OCI-M2 (cell line): Measurements from ENCODE around the gene ZNF273.
"Not testable (repeated sequence)": the region's sequence is repeated elsewhere in the genome, so short reads cannot be mapped to it uniquely, and the experiment has no call there.

Experiments used
- DNase-seq: peaks from one replicate; lab custom pipeline; 2025; ENCODE audit not compliant: unreplicated experiment; lab: John Stamatoyannopoulos, UW

Gene ZNF273

DNA sequence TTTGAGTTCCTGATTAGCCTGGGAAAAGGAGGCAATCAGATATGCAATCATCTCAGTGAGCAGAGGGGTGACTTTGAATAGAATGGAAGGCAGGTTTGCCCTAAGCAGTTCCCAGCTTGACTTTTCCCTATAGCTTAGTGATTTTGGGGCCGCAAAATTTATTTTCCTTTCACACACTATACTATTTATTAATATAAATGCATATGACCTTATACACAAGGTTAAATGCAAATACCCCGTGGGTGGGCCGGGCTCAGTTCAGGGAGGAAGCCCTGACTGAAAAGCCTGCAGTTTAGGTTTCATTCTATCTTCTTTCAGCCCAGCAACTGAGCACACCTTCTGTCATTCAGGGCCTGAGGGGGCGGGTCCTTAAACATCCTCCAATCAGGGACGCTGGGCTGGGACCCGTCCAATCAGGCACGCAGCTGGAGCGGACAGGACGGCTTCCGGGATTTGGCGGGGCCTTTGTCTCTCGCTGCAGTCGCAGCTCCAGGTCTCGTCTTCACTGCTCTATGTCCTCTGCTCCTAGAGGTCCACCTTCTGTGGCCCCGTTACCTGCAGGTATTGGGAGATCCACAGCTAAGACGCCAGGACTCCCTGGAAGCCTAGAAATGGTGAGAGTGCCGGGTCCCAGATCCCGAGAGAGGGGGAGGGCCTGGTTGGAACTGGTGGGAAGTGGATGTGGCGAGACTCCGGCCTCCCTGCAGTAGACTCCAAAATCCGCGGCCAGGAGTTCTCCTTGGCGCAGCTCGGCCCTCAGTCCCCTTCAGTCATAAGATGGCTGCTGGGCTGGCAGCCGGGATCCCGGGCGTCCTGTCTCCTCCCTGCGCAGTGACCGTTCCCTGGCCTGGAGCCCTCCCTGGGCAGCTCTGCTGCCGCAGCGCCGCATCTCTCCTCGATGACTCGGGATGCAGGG is at the start of gene ZNF273:
TSS of gene ZNF273 (plus strand) at position 468 of the 916 bp plus-strand sequence. CDS start at position 513, 45 bp downstream.
- peak; percentile 54 for DNase-seq

DNA sequence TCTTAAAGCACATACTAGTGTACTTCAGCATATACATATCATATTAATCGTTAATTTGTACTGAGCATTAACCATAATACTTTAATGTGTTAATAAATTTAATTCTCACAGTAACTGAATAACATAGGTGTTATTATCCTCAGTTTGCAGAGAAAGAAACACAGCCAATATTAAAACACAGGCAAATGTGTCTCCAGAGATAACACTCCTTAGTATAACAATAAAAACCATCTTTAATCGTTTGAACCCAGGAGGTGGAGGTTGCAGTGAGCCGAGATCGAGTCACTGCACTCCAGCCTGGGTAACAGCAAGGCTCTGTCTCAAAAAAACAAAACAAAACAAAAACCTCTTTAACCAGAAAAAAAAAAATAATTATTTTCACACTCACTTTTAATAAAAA is 49.4 kb upstream of the ZNF273 start:
- no peak for DNase-seq

DNA sequence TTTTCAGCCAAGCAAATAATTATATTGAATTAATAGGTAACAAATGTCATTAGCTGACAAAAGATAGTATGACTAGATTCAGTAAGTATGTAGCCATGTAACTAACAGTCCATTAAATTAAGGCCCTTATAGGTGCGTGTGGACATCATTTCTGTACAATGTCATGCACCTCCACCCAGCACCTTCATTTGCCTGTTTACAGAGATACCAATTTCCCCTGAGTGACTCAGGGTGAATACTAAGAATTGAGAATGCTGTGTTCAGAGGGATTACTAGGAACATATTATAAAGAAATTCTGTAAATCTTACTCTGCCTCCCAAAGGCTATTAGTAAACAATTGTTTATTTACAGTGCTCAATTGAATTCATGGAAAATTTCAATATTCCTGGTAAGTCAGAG is 48.1 kb upstream of the ZNF273 start:
- no peak for DNase-seq

DNA sequence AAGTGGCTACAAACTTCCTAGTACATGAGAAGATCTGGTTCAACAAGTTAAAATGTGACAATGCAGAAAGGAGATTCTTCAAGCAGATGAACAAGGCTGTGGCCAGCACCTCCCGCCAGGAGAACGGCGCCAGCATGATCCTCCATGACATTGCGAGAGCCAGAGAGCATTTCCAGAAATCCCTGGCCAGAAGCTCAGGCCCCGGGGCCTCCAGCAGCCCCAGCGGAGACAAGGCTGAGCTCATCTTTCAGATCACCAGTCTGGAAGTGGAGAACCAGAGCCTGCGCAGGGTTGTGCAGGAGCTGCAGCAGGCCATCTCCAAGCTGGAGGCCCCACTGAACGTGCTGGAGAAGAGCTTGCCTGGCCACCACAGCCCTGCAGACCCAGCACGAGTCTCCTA is 40.1 kb upstream of the ZNF273 start:
- DNase-seq, result no peak

DNA sequence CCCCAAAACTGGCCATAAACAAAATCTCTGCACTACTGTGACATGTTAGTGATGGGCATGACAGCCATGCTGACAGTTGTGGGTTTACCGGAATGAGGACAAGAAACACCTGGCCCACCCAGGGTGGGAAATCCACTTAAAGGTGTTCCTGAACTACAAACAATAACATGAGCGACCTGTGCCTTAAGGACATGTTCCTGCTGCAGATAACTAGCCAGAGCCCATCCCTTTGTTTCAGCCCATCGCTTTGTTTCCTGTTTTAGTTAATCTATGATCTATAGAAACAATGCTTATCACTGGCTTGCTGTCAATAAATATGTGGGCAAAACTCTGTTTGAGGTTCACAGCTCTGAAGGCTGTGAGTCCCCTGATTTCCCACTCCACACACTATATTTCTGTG is 39.5 kb upstream of the ZNF273 start:
- not testable (repeated sequence) for DNase-seq

DNA sequence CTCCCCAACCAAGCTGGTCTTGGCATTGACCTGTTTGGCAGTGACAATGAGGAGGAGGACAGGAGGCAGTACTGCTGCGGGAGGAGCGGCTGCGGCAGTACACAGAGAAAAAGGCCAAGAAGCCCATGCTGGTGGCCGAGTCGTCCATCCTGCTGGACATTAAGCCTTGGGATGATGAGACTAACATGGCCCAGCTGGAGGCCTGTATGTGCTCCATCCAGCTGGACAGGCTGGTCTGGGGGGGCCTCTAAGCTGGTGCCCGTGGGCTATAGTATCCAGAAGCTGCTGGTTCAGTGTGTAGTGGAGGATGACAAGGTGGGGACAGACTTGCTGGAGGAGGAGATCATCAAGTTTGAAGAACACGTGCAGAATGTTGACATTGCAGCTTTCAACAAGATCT is 39.1 kb upstream of the ZNF273 start:
- DNase-seq, result no peak

DNA sequence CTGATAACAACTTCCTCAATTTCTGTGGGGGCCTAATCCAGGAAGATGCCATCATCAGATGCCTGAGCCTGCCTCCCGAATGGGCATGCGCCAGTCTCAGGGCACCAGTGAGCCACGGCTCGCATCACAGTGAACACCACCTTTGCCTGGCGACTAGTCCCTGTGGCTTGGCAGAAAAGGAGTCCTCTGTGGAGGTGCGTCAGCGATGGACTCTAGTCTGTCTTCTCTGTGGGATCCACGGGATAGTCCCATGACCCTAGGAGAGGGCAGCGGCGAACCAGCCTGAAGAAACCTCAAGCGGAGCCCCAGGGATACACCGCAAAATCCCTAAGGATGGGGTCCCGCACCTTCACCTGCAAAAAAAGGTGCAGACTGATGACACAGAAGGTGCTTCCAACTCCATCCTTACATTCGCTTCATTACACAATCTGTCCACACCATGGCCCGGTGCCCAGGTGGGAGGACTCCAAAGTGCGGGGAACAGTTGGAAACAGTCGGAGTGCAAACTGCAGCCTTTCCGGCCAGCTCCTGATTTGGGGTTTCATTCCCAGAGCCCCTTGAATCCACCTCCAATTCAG is 35.1 kb upstream of the ZNF273 start:
- DNase-seq, result no peak

DNA sequence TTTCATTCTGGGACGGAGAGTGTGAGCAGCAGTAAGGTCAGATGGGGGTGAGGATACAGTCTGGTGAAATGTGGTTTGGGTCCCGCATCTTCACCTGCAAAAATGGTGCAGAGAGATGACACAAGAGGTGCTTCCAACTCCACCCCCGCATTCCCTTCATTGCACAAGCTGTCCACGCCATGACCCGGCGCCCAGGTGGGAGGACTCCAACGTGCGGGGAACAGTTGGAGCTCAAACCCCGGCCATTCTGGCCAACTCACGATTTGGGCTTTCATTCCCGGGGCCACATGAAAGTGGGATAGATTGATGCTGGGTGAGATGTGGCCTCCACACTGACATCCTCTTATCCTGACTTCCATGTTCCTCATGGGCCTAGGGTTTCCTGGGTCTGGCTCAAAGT is 34.6 kb upstream of the ZNF273 start:
- no peak for DNase-seq

DNA sequence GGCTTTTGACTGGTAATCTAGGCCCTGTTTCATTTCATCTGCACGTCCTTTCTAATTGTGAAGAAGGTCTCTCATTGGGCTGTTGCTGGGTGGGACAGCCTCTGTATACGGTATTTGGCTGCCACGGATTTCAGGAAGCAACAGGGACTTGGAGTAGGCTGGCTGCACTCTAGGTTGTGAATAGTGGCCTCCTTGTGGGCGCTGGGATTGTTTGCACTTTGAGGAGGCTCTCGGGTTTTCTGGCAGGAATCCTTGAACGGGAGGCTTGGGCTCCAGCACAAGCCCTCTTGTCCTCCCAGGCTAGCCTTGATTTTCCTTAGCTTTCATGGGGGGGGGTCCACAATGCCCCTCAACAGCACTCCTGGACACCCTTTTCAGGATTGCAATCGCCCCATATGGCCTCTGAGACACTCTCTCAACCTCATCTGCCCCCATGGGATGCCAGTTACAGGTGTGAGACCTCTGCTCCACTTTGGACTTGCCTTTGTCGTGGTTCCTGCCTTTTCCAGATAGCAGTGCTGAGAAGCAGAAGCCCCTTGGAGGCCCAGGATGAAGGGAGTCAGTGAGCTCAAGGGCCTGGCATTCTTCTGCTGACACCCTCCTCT is 33.9 kb upstream of the ZNF273 start:
- no peak for DNase-seq

DNA sequence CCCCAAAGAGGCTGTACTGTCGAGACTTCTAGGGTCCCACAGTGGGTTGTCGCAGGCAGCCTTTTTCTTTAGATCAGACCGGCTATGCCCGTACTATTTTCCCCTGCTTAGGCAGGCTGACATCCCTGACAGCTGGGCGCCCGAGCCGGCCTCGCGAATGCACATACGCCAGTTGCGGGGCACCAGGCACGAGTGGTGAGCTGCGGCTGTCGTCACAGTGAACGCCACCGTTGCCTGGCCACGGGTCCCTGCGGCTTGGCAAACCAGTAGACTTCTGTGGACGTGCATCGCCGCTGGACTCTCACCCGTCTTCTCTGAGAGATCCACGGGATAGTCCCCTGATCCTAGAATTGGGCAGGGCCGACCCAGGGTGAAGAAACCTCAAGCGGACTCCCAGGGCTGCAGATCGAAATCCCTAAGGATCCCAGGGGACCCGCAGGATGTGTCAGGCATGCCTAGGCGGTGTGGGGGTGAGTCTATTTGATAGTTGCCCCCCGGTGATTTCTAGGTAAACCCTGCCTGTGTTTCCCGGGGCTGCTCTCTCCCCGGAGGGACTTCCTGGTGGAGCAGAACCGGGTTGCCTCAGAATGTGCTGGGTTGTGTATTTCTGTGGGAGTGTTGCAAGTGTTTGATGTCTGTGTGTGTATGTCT is 33.0 kb upstream of the ZNF273 start:
- no peak for DNase-seq

DNA sequence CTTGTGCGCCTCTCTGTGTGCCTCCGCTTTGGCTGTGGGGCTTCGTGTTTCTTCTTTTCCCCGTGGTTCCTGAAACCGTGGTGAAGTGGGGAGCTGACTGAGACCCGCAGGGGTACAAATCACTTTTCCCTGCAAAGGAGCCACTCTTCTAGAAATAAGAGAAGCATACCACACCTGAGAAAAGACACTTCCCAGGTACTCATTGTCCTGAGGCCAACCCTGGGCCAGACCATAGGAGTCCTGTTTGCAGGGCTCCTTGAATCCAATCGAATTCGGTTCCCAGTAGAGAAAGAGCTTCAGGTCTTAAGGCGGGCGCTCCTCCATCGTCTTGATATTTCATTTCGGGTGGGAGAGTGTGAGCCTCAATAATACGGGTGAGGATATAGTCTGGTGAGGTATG is 32.4 kb upstream of the ZNF273 start:
- no peak for DNase-seq

DNA sequence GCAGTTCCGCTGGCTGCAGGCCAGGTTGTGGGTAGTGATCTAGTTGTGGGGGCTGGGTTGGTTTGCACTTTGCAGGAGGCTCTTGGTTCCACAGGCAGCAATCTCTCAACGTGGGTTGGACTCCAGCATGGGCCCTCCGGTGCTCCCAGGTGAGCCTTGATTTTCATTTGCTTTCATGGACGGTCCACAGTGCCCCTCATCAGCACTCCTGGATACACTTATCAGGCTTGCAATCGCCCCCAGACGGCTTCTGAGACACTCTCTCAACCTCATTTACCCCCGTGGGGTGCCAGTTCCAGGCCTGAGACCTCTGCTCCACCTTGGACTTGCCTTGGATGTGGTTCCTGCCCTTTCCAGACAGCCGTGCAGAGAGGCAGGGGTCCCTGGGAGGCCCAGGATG is 31.3 kb upstream of the ZNF273 start:
- no peak for DNase-seq

DNA sequence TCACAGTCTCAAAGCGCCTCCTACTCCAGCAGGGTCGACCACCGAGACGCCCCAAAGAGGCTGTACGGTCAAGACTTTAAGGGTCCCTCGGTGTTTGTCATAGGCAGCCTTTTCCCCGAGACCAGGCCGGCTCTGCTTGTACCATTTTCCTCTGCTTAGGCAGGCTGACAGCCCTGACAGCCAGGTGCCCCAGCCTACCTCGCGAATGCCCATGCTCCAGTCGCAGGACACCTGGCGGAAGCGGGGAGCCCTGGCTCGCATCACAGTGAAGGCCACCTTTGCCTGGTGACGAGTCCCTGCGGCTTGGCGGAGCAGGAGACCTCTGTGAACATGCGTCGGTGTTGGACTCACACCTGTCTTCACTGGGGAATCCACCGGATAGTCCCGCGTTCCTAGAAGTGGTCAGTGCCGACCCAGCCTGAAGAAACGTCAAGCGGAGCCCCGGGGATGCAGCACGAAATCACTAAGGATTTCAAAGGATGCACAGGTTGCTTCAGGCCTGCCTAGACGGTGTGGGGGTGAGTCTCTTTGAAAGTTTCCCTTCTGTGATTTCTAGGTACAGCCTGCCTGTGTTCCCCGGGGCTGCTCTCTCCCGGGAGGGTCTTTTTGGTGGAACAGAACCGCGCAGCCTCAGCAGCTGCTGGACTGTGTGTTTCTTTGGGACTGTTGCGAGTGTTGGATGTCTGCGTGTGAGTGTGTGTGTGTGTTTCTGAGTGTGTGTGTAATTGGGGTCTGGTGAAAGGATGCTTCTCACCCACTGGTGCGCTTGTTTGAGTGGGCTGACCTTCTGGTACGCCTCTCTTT is 30.5 kb upstream of the ZNF273 start:
- no peak for DNase-seq

DNA sequence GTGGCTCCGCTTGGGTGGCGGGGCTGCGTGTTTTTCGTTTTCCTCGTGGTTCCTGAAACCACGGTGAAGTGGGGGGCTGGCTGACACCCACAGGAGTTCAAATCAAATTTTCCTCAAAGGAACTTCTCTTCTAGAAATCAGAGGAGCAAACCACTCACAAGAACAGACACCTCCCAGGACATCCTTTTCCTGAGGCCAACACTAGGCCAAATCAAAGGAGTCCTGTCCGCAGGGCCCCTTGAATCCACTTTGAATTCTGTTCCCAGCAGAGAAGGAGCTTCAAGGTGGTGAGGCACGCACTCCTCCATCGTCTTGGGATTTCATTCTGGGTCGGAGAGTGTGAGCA is 29.9 kb upstream of the ZNF273 start:
- no peak for DNase-seq

DNA sequence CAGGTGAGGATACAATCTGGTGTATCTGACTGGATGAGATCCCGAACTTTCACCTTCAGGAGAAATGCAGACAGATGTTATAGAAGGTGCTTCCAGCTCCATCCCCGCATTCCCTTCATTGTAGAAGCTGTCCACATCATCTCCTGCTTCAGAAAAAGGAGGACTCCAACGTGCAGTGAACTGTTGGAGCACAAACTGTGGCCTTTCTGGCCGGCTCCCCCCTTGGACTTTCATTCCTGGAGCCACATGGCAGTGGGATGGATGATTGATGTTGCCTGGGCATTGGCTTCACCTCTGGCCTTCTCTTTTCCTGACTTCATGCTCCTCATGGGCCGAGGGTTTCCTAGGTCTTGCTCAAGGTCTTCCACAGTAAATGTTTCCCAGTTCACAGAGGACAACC is 29.6 kb upstream of the ZNF273 start:
- no peak for DNase-seq

DNA sequence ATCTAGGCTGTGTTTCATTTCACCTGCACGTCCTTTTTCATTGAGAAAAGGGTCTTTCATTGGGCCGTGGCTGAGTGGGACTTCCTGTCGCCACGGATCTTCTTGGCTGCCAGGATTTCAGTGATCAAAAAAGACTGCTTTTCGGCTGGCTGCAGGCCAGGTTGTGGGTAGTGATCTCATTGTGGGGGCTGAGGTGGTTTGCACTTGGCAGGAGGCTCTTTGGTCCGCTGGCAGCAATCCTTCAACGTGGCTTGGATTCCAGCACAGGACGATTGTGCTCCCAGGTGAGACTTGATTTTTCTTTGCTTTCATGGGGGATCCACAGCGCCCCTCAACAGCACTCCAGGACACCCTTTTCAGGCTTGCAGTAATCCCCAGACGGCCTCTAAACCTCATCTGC is 29.0 kb upstream of the ZNF273 start:
- no peak for DNase-seq

DNA sequence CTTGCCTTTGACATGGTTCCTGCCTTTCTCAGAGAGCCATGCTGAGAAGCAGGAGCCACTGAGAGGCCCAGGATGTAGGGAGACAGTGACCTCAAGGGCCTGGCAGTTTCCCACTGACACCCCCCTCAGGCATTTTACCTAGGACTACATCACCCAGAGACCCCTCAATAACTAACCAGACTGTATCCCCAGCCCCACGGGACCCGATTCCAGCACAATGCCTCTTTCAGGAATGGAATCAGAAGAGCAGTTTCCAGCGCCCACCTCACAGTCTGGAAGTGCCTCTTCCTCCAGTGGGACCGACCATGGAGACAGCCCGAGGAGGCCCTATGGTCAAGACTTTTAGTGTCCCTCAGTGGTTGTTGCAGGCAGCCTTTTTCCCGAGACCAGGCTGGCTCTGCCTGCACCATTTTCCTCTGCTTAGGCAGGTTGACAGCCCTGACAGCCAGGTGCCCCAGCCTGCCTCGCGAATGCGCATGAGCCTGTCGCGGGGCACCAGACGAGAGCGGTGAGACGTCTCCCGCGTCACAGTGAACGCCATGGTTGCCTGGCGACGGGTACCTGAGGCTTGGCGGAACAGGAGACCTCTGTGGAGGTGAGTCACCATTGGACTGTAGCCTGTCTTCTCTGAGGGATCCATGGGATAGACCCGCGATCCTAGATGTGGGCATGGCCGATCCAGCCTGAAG is 28.4 kb upstream of the ZNF273 start:
- no peak for DNase-seq

DNA sequence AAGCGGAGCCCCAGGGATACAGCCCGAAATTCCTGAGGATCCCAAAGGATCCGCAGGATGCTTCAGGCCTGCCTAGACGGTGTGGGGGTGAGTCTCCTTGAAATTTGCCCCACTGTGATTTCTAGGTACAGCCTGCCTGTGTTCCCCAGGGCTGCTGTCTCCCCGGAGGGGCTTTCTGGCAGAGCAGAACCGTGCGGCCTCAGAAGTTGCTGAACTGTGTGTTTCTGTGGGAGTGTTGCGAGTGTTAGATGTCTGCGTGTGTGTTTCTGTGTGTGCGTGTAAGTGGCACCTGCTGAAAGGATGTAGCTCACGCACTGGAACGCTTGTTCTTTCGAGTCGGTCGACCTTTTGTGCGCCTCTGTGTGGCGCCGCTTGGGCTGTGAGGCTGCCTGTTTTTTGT is 27.8 kb upstream of the ZNF273 start:
- DNase-seq, result no peak

DNA sequence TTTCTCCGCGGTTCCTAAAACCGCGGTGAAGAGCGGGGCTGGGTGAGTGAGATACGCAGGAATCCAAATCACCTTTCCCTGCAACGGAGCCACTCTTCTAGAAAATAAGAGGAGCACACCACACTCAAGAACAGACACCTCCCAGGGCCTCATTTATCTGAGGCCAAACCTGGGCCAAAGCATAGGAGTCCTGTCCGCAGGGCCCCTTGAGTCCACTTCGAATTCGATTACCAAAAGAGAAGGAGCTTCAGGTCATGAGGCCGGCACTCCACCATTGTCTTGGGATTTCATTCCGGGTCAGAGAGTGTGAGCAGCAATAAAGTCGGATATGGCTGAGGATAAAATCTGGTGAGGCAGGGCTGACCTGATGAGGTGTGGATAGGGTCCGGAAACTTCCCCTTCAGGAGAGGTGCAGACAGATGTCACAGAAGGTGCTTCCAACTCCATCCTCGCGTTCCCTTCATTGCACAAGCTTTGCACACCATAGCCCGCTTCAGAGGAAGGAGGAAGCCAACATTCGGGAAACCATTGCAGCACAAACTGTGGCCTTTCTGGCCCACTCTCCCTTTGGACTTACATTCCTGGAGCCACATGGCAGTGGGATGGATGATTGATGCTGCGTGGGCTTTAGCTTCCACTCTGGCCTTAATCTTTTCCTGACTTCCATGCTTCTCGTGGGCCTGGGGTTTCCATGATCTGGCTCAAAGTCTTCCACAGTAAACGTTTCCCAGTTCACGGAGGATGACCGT is 27.2 kb upstream of the ZNF273 start:
- no peak for DNase-seq
